Transverse colon (tissue), 4 donors: ENCODE data around the gene PRR3. TPM values are rescaled to one million over a fixed set of nuclear protein-coding genes. Genes with fewer than 3 reads are reported as not detected.

ENCODE experiments used
- DNase-seq: peaks from one replicate; pipeline ENCODE4 v3.0.0-alpha.2; 2019
- H3K27ac ChIP-seq, 4 donors: fragments of 200-600 bp; sonication (generic); 2 replicates each; pipeline ENCODE4 v1.5.1; 2016 to 2018; ENCODE audit warnings: inconsistent platforms in 4 of 4
- H3K27me3 ChIP-seq: fragments of 200-600 bp; sonication (generic); 2 replicates; pipeline ENCODE4 v1.5.1; 2017; ENCODE audit warnings: inconsistent platforms
- H3K36me3 ChIP-seq, 4 donors: fragments of 200-600 bp; sonication (generic); 2 replicates each; pipeline ENCODE4 v1.5.1; 2017 to 2019; ENCODE audit warnings: inconsistent platforms in 4 of 4
- H3K4me1 ChIP-seq, 4 donors: fragments of 200-600 bp; sonication (generic); 2 replicates each; pipeline ENCODE4 v1.5.1; 2017 to 2020; ENCODE audit warnings: inconsistent platforms in 4 of 4
- H3K4me3 ChIP-seq, 4 donors: fragments of 200-600 bp; sonication (generic); 1 replicate in 1 of 4; 2 replicates in 3 of 4; pipeline versions ENCODE4 v1.5.1 to v1.6.1; 2017 to 2019; ENCODE audit warnings: inconsistent platforms in 4 of 4
- H3K9me3 ChIP-seq, 2 donors: fragments of 200-600 bp; sonication (generic); 2 replicates each; pipeline ENCODE4 v1.5.1; 2017 to 2019; ENCODE audit warnings: inconsistent platforms in 2 of 2
- CTCF ChIP-seq, 5 experiments: fragments of 200-600 bp in 3 of 5; fragments of 450-650 bp in 2 of 5; sonication (generic) in 3 of 5; IDR thresholded peaks; 1 replicate in 2 of 5; 2 replicates in 3 of 5; pipeline ENCODE4 v1.5.1; 2016 to 2017; ENCODE audit warnings: antibody characterized with exemption in 5 of 5, inconsistent platforms in 3 of 5, mild to moderate bottlenecking in 2 of 5, moderate library complexity in 1 of 5
- EP300 ChIP-seq: sonication (generic); formaldehyde crosslinking; IDR thresholded peaks from one replicate; pipeline ENCODE4 v1.6.1; 2017; ENCODE audit warnings: antibody characterized with exemption, low read depth
- POLR2A ChIP-seq: fragments of 450-650 bp; IDR thresholded peaks from one replicate; pipeline ENCODE4 v1.6.1; 2016; ENCODE audit warnings: antibody characterized with exemption, mild to moderate bottlenecking, moderate library complexity
- POLR2AphosphoS5 ChIP-seq, 3 donors: sonication (generic); formaldehyde crosslinking; IDR thresholded peaks; one replicate each; pipeline ENCODE4 v1.6.1; 2016; ENCODE audit warnings: antibody characterized with exemption in 3 of 3
- WGBS, 2 donors: methylation state at CpG; one replicate each; pipeline ENCODE4 v1.1.5; 2018; ENCODE audit warnings: low coverage in 1 of 2; 5-methylcytosine and 5-hydroxymethylcytosine counted together
- in situ Hi-C, 4 donors: fragments of 200-750 bp; cut with MboI; loops; one replicate each; pipeline versions ENCODE4 v1.15.0 to v1.15.1; 2017; ENCODE audit warnings: low sequenced_read_pairs in 3 of 4, low pct_ligation_motif_present in 1 of 4, low pct_unique_long_range_greater_than_20kb in 1 of 4
- intact Hi-C: fragments of 100-400 bp; cut with DNase I; formaldehyde crosslinking; loops from one replicate; pipeline ENCODE4 v1.15.1; 2023; ENCODE audit warnings: low total_unique reads
- total RNA-seq, 4 donors: library from RNA; depleted of rRNA; stranded (reverse); fragments of >200 nt; gene quantifications; one replicate each; pipeline ENCODE4 v1.1.0, GENCODE V29; 2016

The PRR3 gene
- total RNA-seq, 4 donors from 2014 or later: 2.2 to 10.1 (median 5.0) TPM

DNA sequence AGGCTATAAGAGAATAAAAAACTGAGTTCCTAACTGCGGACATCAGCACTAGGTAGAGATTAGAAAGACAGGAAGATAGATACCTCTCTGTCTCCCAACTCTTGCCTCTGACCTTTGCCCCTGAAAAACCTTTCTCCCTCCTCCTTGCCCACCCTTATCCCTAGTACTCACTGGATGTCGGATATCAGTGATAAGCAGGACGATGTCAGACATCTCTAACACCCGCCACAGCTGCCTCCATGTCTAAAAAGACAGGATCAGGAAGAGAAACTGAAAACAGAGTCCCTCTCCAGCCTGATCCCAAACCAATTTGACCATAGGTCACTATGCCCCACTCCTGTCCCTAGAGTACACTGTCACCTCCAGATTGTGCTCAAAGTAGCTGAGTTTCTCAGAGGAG, 2.7 kb upstream of the PRR3 start:
- in situ Hi-C loops: no loop called here
- intact Hi-C loops: no loop called here
- Histone ChIP-seq H3K36me3 (peaks cover 0 to 19% (median 0%) of the 10 kb centered on the region in 4 donors), H3K4me1 (peaks cover 9 to 22% (median 18%) of the 10 kb centered on the region in 4 donors), H3K9me3 (no peaks in the 10 kb centered on the region), H3K4me3 (peak overlapping the region in 1 of 4 donors; percentile 91), H3K27me3 (no peaks in the 10 kb centered on the region), H3K27ac (peak overlapping the region in 2 of 4 donors; percentile 96 to 99)
- WGBS, 2 donors: 92 to 93% methylated on average over 2 to 4 of the region's 4 CpGs
- no peak for TF ChIP-seq EP300
- no peak for TF ChIP-seq CTCF (IDR thresholded peaks at IDR 0.05)
- no peak for TF ChIP-seq POLR2AphosphoS5 (IDR thresholded peaks at IDR 0.05)
- no peak for TF ChIP-seq POLR2A
- no peak for DNase-seq

DNA sequence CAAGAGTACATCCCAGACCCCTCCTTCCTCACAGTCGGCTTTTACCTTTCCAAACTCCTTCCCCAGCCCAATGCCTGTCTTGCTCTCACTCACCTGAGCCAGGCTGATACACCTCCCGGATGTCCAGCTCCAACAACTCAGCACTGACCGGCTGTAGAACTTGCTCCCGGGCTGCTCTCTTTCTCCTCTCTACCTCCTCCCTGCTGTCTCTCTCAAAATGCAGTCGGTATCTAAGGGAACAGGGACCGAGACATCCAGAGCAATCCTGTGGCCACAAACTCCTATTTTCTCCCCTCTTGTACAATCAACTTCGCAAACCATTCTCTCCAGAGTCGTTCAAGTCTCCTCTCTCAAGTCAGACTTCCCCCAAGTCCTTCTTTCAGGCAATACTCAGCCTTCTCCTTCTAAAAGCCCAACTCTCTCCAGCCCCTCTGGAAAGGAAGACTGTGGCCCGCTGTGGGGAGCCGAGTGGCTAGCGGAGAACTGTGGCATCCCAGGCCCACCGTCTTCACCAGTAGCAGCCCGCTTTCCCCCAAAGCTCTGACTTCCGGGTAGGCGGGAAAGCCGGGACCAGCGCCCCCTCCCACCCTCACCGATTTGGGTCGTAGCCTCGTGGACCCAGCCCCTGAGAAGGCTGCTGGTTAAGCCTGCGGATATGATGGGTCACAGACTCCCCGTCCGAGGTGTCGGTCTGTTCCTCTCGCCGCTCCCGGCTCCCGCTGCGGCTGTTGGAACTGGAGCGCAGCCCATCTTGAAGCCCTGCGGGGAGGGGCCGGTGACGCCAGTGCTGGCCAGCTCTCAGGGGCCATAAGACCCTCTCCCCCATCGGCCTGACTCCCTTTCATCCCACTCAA, 1.9 kb upstream of the PRR3 start:
- in situ Hi-C loops (no loop called here), intact Hi-C loops (no loop called here)
- peaks cover 0 to 19% (median 0%) of the 10 kb centered on the region in 4 donors for H3K36me3 ChIP-seq
- no peak for TF ChIP-seq CTCF (IDR thresholded peaks at IDR 0.05)
- no peak for TF ChIP-seq EP300
- TF ChIP-seq POLR2AphosphoS5 (IDR thresholded peaks at IDR 0.05): no peak
- no peak for TF ChIP-seq POLR2A
- no peaks in the 10 kb centered on the region for H3K9me3 ChIP-seq
- peaks cover 9 to 22% (median 18%) of the 10 kb centered on the region in 4 donors for H3K4me1 ChIP-seq
- peak; percentile 55 for DNase-seq
- H3K4me3 ChIP-seq: peak overlapping the region; percentile 74 to 91 (median 84)
- peak overlapping the region; percentile 96 to 99 (median 98) for H3K27ac ChIP-seq
- WGBS, 2 donors: 14 to 83% methylated on average over 1 to 34 of the region's 34 CpGs
- H3K27me3 ChIP-seq: no peaks in the 10 kb centered on the region

DNA sequence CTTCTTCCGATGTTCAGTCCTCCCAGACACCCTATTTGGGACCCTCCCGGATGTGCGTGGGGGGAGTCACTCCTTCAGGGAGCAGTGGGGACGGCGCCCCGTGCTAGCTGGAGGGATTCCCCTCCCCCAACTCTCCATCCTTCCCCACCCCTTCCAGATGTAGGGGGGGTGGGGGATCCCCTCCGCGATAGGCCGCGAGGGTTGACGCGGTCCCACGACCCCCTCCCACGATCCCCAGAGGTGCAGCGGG, 1.4 kb upstream of the PRR3 start:
- Histone ChIP-seq H3K36me3 (peaks cover 0 to 19% (median 0%) of the 10 kb centered on the region in 4 donors), H3K4me3 (peak overlapping the region; percentile 74 to 91 (median 84)), H3K27ac (peak overlapping the region; percentile 96 to 99 (median 98)), H3K9me3 (no peaks in the 10 kb centered on the region), H3K4me1 (peaks cover 9 to 22% (median 18%) of the 10 kb centered on the region in 4 donors), H3K27me3 (no peaks in the 10 kb centered on the region)
- in situ Hi-C loops (no loop called here), intact Hi-C loops (no loop called here)
- 1% methylated on average over 11 of the region's 15 CpGs; no CpG with 5 or more reads in 1 of the 2 donors for WGBS, 2 donors
- no peak for TF ChIP-seq CTCF (IDR thresholded peaks at IDR 0.05)
- TF ChIP-seq EP300: no peak
- no peak for TF ChIP-seq POLR2A
- TF ChIP-seq POLR2AphosphoS5 (IDR thresholded peaks at IDR 0.05): no peak
- no peak for DNase-seq

GRCh38 chr6:30556066-30556905, 809 bp upstream of the PRR3 start, which contains the start of gene GNL1:
Gene GNL1, minus strand, starts transcription at chr6:30556489. Its CDS starts 286 bp downstream, at chr6:30556203.
- intact Hi-C loops: no loop called here
- Histone ChIP-seq H3K4me1 (peaks cover 9 to 22% (median 18%) of the 10 kb centered on the region in 4 donors), H3K27me3 (no peaks in the 10 kb centered on the region), H3K4me3 (peak within 1 kb of the TSS; percentile 74 to 91 (median 84)), H3K9me3 (no peaks in the 10 kb centered on the region), H3K36me3 (peaks cover 0 to 19% (median 0%) of the 10 kb centered on the region in 4 donors), H3K27ac (peak within 1 kb of the TSS; percentile 96 to 99 (median 98))
- in situ Hi-C loops: no loop called here
- DNase-seq: peak; percentile 99
- WGBS, 2 donors: 2% methylated on average over 31 of the region's 71 CpGs; no CpG with 5 or more reads in 1 of the 2 donors
- TF ChIP-seq POLR2A (peak; percentile 63), POLR2AphosphoS5 (IDR thresholded peaks at IDR 0.05) (peak; percentile 27 to 79 (median 73)), CTCF (IDR thresholded peaks at IDR 0.05) (peak in 2 of 5 experiments; percentile 30 to 41), EP300 (no peak)
